GM12878 (cell line): Measurements from ENCODE around the gene MSLN. TPM values are rescaled to one million over a fixed set of nuclear protein-coding genes. Genes with fewer than 3 reads are reported as not detected.

Experiments
- ATAC-seq: fragments of 200-7000 bp; cut with Tn5 transposase; 3 replicates; pipeline ENCODE4 v1.9.1; 2020; ENCODE audit warnings: mild to moderate bottlenecking, moderate library complexity
- BruUV-seq: library from RNA; stranded (reverse); fragments of 400-500 nt; replicated peaks from 2 replicates; lab custom pipeline; 2021; lab: Mats Ljungman, UMichigan
- CTCF ChIA-PET: fragments of 300-600 bp; sonication (Branson Sonifier 250); formaldehyde crosslinking; extraction: SDS; loops from one replicate; lab custom pipeline; 2021; ENCODE audit warnings: inconsistent platforms; lab: Yijun Ruan, JAX
- POLR2A ChIA-PET: fragments of 350-600 bp; formaldehyde crosslinking; extraction: SDS; loops from one replicate; lab custom pipeline; 2021; ENCODE audit warnings: inconsistent platforms; lab: Charles Lee
- RAD21 ChIA-PET: fragments of 300-600 bp; sonication (Branson Sonifier 250); formaldehyde crosslinking; loops from one replicate; lab custom pipeline; 2023; ENCODE audit warnings: antibody characterized with exemption; ENCODE audit not compliant: unreplicated experiment; lab: Charles Lee
- SMC1A ChIA-PET: fragments of 300-600 bp; sonication (Branson Sonifier 250); formaldehyde crosslinking; loops from one replicate; lab custom pipeline; 2023; ENCODE audit not compliant: unreplicated experiment, uncharacterized antibody; lab: Charles Lee
- DNase-seq: peaks from one replicate; pipeline ENCODE4 v3.0.0-alpha.2; 2011; ENCODE audit warnings: low read depth, low spot score
- FAIRE-seq: peaks from 3 replicates; lab custom pipeline; 2011; peaks lifted over from hg19 to GRCh38; lab: Jason Lieb, UNC
- H2AFZ ChIP-seq: 2 replicates; pipeline ENCODE4 v1.6.0; 2011; ENCODE audit warnings: low read depth, low read length, control low read depth; ENCODE audit not compliant: control insufficient read depth
- H3K27ac ChIP-seq: 2 replicates; pipeline ENCODE4 v1.5.1; 2011; ENCODE audit warnings: control low read depth; ENCODE audit not compliant: control insufficient read depth, insufficient read depth
- H3K27me3 ChIP-seq, 2 experiments: replicated peaks in 1 of 2; 2 replicates each; pipeline versions ENCODE4 v1.6.0 to v1.6.1; 2011; ENCODE audit warnings: low read length in 1 of 2; ENCODE audit not compliant: control insufficient read depth in 2 of 2, insufficient read depth in 2 of 2
- H3K36me3 ChIP-seq, 2 experiments: 2 replicates each; pipeline ENCODE4 v1.5.1; 2011; ENCODE audit warnings: low read length in 1 of 2; ENCODE audit not compliant: control insufficient read depth in 2 of 2, insufficient read depth in 2 of 2
- H3K4me1 ChIP-seq: 2 replicates; pipeline ENCODE4 v1.6.1; 2011; ENCODE audit warnings: mild to moderate bottlenecking, low read length, moderate library complexity, mixed read lengths; ENCODE audit not compliant: control insufficient read depth, insufficient read depth
- H3K4me2 ChIP-seq: 2 replicates; pipeline ENCODE4 v1.6.0; 2011; ENCODE audit warnings: control low read depth; ENCODE audit not compliant: control insufficient read depth, insufficient read depth
- H3K4me3 ChIP-seq: fragments of 200-600 bp; sonication (generic); 2 replicates; pipeline ENCODE4 v1.5.1; 2016
- H3K79me2 ChIP-seq: 2 replicates; pipeline ENCODE4 v1.6.0; 2011; ENCODE audit warnings: low read length; ENCODE audit not compliant: control insufficient read depth, insufficient read depth
- H3K9ac ChIP-seq: 2 replicates; pipeline ENCODE4 v1.8.0; 2011; ENCODE audit warnings: low read length, control low read depth, mixed read lengths; ENCODE audit not compliant: control insufficient read depth, insufficient read depth
- H3K9me3 ChIP-seq: replicated peaks from 3 replicates; pipeline ENCODE4 v1.5.1; 2011; ENCODE audit warnings: mild to moderate bottlenecking, low read length; ENCODE audit not compliant: control insufficient read depth, insufficient read depth
- H4K20me1 ChIP-seq: 2 replicates; pipeline ENCODE4 v1.6.0; 2011; ENCODE audit not compliant: control insufficient read depth, insufficient read depth
- BRCA1 ChIP-seq: IDR thresholded peaks from 2 replicates; pipeline ENCODE4 v1.6.1; 2011; ENCODE audit warnings: low read depth, low read length, improper control_type of control experiment
- CHD2 ChIP-seq: IDR thresholded peaks from 2 replicates; pipeline ENCODE4 v1.6.1; 2011; ENCODE audit warnings: low read depth, low read length, improper control_type of control experiment, borderline replicate concordance
- FOXK2 ChIP-seq: fragments of 450-650 bp; IDR thresholded peaks from 2 replicates; pipeline ENCODE4 v1.6.1; 2017; ENCODE audit warnings: mild to moderate bottlenecking, moderate library complexity
- HDAC6 ChIP-seq: fragments of 200-600 bp; sonication (generic); IDR thresholded peaks from one replicate; pipeline ENCODE4 v1.8.0; 2017; ENCODE audit warnings: antibody characterized with exemption; ENCODE audit not compliant: unreplicated experiment
- KDM1A ChIP-seq: fragments of 200-600 bp; sonication (generic); IDR thresholded peaks from 2 replicates; pipeline ENCODE4 v1.6.1; 2016; ENCODE audit warnings: borderline replicate concordance
- MTA2 ChIP-seq: fragments of 450-650 bp; IDR thresholded peaks from 2 replicates; pipeline ENCODE4 v1.6.1; 2016; ENCODE audit warnings: low read depth, mild to moderate bottlenecking, moderate library complexity
- RUNX3 ChIP-seq: IDR thresholded peaks from 2 replicates; pipeline ENCODE4 v1.6.1; 2012; ENCODE audit warnings: low read length, inconsistent platforms
- SMAD1 ChIP-seq: fragments of 450-650 bp; IDR thresholded peaks from 2 replicates; pipeline ENCODE4 v1.6.1; 2018; ENCODE audit warnings: mild to moderate bottlenecking, low read depth; ENCODE audit not compliant: partially characterized antibody
- SMAD5 ChIP-seq: IDR thresholded peaks from 2 replicates; pipeline ENCODE4 v1.6.1; 2016; ENCODE audit warnings: antibody characterized with exemption, low read depth
- TARDBP ChIP-seq: IDR thresholded peaks from 2 replicates; pipeline ENCODE4 v1.6.1; 2016; ENCODE audit warnings: borderline replicate concordance
- TBL1XR1 ChIP-seq: IDR thresholded peaks from 2 replicates; pipeline ENCODE4 v1.6.1; 2012; ENCODE audit warnings: low read depth, low read length, improper control_type of control experiment
- TCF12 ChIP-seq: IDR thresholded peaks from 2 replicates; pipeline ENCODE4 v1.6.1; 2011; ENCODE audit warnings: low read depth, mild to moderate bottlenecking, low read length
- ZNF207 ChIP-seq: fragments of 450-650 bp; IDR thresholded peaks from 2 replicates; pipeline ENCODE4 v1.6.1; 2014; ENCODE audit warnings: antibody characterized with exemption, mild to moderate bottlenecking, borderline replicate concordance
- WGBS: methylation state at CpG from one replicate; pipeline ENCODE4 v1.1.6; 2016; ENCODE audit warnings: low lambda C conversion rate; ENCODE audit not compliant: insufficient replicate concordance, insufficient coverage; ENCODE audit errors: missing lambda C conversion rate; 5-methylcytosine and 5-hydroxymethylcytosine counted together
- in situ Hi-C: fragments of 300-500 bp; cut with MboI; formaldehyde crosslinking; loops from 9 replicates; pipeline ENCODE4 v1.14.3; 2018; ENCODE audit warnings: mixed read lengths
- intact Hi-C: fragments of 100-400 bp; cut with micrococcal nuclease; formaldehyde crosslinking; loops from one replicate; pipeline ENCODE4 v1.14.2; 2022; ENCODE audit not compliant: unreplicated experiment
- polyA plus RNA-seq, 11 experiments: library from polyadenylated mRNA; depleted of rRNA in 4 of 11; unstranded in 6 of 11; stranded (reverse) in 5 of 11; fragments of >200 nt; fragmentation: Nextera tagmentation in 4 of 11; fragmentation: Illumina TruSeq in 1 of 11; extraction: Ambion mirVana in 4 of 11; extraction: Trizol in 1 of 11; gene quantifications; 1 replicate in 1 of 11; 2 replicates in 10 of 11; pipeline versions ENCODE4 v1.2.1 to v1.2.3, GENCODE V29; 2011 to 2016; ENCODE audit warnings: inconsistent platforms in 2 of 11, missing spikeins in 2 of 11, low read depth in 1 of 11
- total RNA-seq, 4 experiments: library from RNA; depleted of rRNA in 3 of 4; stranded (reverse); fragments of >200 nt in 3 of 4; fragmentation: Illumina TruSeq in 1 of 4; extraction: Trizol in 1 of 4; gene quantifications; 2 replicates each; pipeline versions ENCODE4 v1.2.1 to v1.2.3, GENCODE V29; 2013 to 2021
- TF ChIP-seq, protein P1 (sequence below): fragments of 450-650 bp; IDR thresholded peaks from 2 replicates; pipeline ENCODE4 v1.6.1; 2017; ENCODE audit warnings: mild to moderate bottlenecking, moderate library complexity
- TF ChIP-seq, protein P2 (sequence below), 3 experiments: IDR thresholded peaks in 2 of 3; conservative IDR thresholded peaks in 1 of 3; 2 replicates each; pipeline ENCODE4 v1.5.1; 2011; ENCODE audit warnings: low read depth in 3 of 3, low read length in 3 of 3, mild to moderate bottlenecking in 3 of 3, control low read depth in 2 of 3, moderate library complexity in 2 of 3, inconsistent platforms in 1 of 3, mixed read lengths in 1 of 3; ENCODE audit not compliant: control insufficient read depth in 2 of 3, insufficient read depth in 1 of 3; ENCODE audit errors: extremely low read depth in 1 of 3
- TF ChIP-seq, protein P3 (sequence below): fragments of 150-350 bp; IDR thresholded peaks from 2 replicates; pipeline ENCODE4 v1.6.1; 2014; ENCODE audit warnings: mild to moderate bottlenecking, low read depth, low read length

The MSLN gene
- total and polyA plus RNA-seq, 10 of the 15 experiments (the other 5 are each of a cell fraction or from before 2014, with no cell fraction given) = 0.08 TPM; not detected in 9

DNA sequence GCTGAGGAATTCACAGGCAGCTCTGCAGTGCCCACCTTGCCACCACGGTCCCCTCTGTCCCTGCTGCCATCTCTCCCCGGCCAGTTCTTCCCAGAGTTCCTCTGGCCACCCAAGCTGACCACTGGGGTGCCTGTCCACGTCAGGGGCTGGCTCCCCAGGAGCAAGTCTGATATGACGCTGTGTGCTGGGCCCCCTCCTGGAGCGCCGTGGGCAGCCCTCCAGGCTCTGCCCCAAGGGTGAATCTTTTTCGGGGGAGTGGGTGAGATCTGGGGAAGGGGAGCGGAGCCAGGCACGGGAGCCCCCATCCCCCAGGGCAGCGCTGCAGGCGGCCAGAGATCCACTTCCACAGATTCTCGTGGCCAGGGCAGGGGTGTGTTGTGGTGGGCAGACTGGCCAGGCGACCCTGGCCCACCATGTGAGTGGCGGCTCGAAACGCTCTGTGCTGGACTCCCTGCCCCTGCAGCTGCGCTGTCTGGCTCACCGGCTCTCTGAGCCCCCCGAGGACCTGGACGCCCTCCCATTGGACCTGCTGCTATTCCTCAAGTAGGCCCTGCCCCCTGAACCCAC, 3.7 kb downstream of the MSLN start (continued):
- TF ChIP-seq, protein P1, sequence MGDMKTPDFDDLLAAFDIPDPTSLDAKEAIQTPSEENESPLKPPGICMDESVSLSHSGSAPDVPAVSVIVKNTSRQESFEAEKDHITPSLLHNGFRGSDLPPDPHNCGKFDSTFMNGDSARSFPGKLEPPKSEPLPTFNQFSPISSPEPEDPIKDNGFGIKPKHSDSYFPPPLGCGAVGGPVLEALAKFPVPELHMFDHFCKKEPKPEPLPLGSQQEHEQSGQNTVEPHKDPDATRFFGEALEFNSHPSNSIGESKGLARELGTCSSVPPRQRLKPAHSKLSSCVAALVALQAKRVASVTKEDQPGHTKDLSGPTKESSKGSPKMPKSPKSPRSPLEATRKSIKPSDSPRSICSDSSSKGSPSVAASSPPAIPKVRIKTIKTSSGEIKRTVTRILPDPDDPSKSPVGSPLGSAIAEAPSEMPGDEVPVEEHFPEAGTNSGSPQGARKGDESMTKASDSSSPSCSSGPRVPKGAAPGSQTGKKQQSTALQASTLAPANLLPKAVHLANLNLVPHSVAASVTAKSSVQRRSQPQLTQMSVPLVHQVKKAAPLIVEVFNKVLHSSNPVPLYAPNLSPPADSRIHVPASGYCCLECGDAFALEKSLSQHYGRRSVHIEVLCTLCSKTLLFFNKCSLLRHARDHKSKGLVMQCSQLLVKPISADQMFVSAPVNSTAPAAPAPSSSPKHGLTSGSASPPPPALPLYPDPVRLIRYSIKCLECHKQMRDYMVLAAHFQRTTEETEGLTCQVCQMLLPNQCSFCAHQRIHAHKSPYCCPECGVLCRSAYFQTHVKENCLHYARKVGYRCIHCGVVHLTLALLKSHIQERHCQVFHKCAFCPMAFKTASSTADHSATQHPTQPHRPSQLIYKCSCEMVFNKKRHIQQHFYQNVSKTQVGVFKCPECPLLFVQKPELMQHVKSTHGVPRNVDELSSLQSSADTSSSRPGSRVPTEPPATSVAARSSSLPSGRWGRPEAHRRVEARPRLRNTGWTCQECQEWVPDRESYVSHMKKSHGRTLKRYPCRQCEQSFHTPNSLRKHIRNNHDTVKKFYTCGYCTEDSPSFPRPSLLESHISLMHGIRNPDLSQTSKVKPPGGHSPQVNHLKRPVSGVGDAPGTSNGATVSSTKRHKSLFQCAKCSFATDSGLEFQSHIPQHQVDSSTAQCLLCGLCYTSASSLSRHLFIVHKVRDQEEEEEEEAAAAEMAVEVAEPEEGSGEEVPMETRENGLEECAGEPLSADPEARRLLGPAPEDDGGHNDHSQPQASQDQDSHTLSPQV = no peak
- no peak for TF ChIP-seq KDM1A
- no peak for TF ChIP-seq BRCA1
- no peak for TF ChIP-seq SMAD1
- TF ChIP-seq RUNX3 = no peak
- TF ChIP-seq HDAC6 = no peak

DNA sequence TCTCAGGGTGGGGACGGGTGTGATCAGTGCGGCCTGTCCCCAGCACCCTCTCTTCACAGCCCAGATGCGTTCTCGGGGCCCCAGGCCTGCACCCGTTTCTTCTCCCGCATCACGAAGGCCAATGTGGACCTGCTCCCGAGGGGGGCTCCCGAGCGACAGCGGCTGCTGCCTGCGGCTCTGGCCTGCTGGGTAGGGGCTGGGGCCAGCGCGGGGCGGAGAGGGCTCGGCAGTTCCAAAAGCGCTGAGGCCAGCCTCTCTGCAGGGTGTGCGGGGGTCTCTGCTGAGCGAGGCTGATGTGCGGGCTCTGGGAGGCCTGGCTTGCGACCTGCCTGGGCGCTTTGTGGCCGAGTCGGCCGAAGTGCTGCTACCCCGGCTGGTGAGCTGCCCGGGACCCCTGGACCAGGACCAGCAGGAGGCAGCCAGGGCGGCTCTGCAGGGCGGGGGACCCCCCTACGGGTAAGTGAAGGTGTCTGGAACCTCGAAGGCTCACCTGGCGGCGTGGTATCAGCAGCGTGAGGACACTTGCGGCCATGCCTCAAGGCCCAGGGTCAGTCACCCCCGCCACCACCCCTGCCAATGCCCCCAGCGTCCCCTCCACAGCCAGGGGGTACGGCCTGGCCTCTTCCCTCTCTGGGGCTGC, 4.4 kb downstream of the MSLN start:
- Histone ChIP-seq H3K9me3 (no peaks in the 10 kb centered on the region), H3K4me2 (no peak overlapping the region), H3K36me3 (no peaks in the 10 kb centered on the region), H3K4me1 (no peaks in the 10 kb centered on the region), H3K27ac (no peak overlapping the region), H3K4me3 (no peak overlapping the region), H4K20me1 (no peaks in the 10 kb centered on the region), H2AFZ (no peak overlapping the region), H3K79me2 (no peaks in the 10 kb centered on the region), H3K9ac (no peak overlapping the region), H3K27me3 (no peaks in the 10 kb centered on the region)
- ATAC-seq (no peak), FAIRE-seq (no peak), DNase-seq (no peak)
- SMC1A ChIA-PET = no interaction called here
- intact Hi-C loops (no loop called here), in situ Hi-C loops (no loop called here)
- RAD21 ChIA-PET = no interaction called here
- BruUV-seq = no TSS peak
- POLR2A ChIA-PET = no interaction called here
- WGBS = 78% methylated on average over 31 of the region's 38 CpGs
- CTCF ChIA-PET = no interaction called here
- TF ChIP-seq FOXK2 (no peak), MTA2 (no peak), TBL1XR1 (no peak), SMAD5 (no peak), TCF12 (no peak), ZNF207 (no peak), CHD2 (no peak), TARDBP (no peak)
- TF ChIP-seq, protein P2, sequence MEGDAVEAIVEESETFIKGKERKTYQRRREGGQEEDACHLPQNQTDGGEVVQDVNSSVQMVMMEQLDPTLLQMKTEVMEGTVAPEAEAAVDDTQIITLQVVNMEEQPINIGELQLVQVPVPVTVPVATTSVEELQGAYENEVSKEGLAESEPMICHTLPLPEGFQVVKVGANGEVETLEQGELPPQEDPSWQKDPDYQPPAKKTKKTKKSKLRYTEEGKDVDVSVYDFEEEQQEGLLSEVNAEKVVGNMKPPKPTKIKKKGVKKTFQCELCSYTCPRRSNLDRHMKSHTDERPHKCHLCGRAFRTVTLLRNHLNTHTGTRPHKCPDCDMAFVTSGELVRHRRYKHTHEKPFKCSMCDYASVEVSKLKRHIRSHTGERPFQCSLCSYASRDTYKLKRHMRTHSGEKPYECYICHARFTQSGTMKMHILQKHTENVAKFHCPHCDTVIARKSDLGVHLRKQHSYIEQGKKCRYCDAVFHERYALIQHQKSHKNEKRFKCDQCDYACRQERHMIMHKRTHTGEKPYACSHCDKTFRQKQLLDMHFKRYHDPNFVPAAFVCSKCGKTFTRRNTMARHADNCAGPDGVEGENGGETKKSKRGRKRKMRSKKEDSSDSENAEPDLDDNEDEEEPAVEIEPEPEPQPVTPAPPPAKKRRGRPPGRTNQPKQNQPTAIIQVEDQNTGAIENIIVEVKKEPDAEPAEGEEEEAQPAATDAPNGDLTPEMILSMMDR (IDR thresholded peaks at IDR 0.05 in 2 of 3, conservative IDR thresholded peaks at IDR 0.05 in 1 of 3; ENCODE audit: control insufficient read depth in 2 of 3, extremely low read depth in 1 of 3, insufficient read depth in 1 of 3, low read depth in 3 of 3, low read length in 3 of 3) = no peak
- TF ChIP-seq, protein P3, sequence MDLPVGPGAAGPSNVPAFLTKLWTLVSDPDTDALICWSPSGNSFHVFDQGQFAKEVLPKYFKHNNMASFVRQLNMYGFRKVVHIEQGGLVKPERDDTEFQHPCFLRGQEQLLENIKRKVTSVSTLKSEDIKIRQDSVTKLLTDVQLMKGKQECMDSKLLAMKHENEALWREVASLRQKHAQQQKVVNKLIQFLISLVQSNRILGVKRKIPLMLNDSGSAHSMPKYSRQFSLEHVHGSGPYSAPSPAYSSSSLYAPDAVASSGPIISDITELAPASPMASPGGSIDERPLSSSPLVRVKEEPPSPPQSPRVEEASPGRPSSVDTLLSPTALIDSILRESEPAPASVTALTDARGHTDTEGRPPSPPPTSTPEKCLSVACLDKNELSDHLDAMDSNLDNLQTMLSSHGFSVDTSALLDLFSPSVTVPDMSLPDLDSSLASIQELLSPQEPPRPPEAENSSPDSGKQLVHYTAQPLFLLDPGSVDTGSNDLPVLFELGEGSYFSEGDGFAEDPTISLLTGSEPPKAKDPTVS = no peak
